NCI-H2196 (cell line): ENCODE measurements around the gene GPRASP2.
"Not testable (repeated sequence)": the region's sequence is repeated elsewhere in the genome, so short reads cannot be mapped to it uniquely, and the experiment has no call there.

Experiments used
- DNase-seq: peaks from one replicate; lab custom pipeline; 2025; ENCODE audit not compliant: unreplicated experiment; lab: John Stamatoyannopoulos, UW

GPRASP2 gene

GRCh38 chrX:102712216-102712966 is at the start of gene GPRASP2:
Gene GPRASP2, plus strand, starts transcription at chrX:102712448. Its CDS starts 2,422 bp downstream, at chrX:102714870.
- DNase-seq, result peak; percentile 3

GRCh38 chrX:102663820-102664219 is 48.4 kb upstream of the GPRASP2 start:
- DNase-seq, result not testable (repeated sequence)

DNA sequence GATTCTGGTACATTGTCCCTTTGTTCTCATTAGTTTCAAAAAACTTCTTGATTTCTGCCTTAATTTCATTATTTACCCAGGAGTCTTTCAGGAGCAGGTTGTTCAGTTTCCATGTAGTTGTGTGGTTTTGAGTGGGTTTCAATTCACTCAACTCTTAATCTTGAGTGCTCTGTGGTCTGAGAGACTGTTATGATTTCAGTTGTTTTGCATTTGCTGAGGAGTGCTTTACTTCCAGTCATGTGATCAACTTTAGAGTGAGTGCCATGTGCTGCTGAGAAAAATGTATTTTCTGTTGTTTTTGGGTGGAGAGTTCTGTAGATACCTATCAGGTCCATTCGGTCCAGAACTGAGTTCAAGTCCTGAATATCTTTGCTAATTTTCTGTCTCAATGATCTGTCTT is 45.2 kb upstream of the GPRASP2 start:
- not testable (repeated sequence) for DNase-seq

DNA sequence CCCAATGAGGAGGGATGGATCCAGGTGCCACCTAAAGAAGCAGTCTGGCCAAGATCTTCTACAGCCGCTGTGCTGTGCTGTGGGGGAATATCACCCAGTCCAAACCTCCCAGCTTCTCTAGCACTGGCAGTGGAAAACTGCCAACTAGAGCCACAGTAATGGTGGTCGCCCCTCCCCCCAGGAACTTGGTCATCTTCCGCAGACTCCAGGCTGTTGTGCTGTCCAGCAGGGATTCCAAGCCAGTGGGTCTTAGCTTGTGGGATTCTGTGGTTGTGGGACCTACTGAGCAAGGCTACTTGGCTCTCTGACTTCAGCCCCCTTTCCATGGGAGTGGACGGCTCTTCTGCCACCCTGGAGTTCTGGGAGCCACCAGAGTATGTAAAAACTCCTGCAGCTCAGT is 42.7 kb upstream of the GPRASP2 start:
- no peak for DNase-seq

GRCh38 chrX:102672856-102673255 is 39.4 kb upstream of the GPRASP2 start:
- no peak for DNase-seq

- DNase-seq, result not testable (repeated sequence)
Observed at GRCh38 chrX:102677479-102677878, 34.8 kb upstream of the GPRASP2 start.

- DNase-seq, result no peak
Observed at GRCh38 chrX:102684772-102685520, 27.3 kb upstream of the GPRASP2 start.

GRCh38 chrX:102694749-102695148 is 17.5 kb upstream of the GPRASP2 start:
- no peak for DNase-seq

DNA sequence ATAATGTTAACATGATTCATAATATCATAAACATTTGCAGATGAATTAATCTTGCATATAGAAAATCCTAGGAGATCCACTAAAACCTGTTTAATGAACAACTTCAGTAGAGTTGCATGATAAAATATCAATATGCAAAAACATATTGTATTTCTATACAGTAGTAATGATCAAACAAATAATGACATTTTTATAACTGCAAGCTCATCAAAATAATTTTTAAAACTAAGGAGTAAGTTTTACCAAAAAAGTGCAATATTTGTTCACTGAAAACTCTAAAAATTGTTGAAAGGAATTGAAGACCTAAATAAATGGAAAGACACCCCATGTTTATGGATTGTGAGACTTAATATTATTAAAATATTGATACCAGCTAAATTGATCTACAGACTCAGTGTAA is 15.9 kb upstream of the GPRASP2 start:
- DNase-seq, result no peak

- no peak for DNase-seq
Observed at GRCh38 chrX:102697494-102697893, 14.8 kb upstream of the GPRASP2 start.

GRCh38 chrX:102708900-102709299 is 3.3 kb upstream of the GPRASP2 start:
- DNase-seq, result no peak

DNA sequence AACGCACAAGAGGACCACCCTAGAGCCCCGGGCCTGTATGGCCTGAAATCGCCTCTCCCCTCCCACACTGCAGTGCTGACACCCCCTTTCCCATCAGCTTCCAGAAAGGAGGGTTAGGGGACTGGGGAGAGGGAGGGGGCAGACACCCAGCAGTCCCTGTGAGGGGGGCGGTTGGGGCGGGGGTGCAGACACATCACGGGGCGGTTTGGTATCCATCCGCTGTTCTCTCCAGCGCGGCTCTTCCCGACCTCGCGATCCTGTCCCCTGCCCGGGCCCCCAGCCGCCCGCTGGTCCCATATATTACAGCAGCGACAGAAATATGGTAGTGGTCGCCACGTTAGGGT is 404 bp upstream of the GPRASP2 start:
- DNase-seq, result no peak

DNA sequence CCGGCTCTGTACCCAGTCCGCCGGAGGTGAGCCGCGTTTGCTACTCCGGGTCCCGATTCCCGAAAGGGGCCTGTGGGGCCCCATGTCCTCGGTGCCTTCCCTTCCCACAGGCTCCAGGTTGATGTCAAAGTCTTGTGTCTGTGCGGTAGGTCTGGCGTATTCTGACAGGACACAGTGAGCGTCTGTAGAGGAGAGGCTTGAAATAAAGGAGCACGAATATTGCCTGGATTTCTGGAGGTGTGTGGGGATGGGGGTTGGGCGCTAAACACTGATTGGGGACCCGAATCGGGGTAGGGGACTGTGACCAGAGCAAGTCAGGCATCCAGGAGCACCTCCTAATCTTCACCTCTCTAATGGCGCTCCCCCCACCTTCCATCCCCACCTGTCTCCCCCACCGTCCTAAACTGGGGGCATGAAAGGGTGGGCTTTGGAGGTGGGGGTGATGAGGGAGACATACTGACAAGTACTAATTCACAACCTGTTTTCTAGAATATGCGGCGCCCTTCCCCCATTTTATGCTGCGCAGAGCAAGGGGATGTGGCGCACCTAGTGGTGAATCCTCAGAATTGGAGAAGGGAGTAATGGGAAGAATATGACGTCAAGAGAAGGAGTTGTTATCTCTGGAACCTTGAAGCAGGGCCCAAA is 855 bp downstream of the GPRASP2 start:
- DNase-seq, result peak; percentile 43

DNA sequence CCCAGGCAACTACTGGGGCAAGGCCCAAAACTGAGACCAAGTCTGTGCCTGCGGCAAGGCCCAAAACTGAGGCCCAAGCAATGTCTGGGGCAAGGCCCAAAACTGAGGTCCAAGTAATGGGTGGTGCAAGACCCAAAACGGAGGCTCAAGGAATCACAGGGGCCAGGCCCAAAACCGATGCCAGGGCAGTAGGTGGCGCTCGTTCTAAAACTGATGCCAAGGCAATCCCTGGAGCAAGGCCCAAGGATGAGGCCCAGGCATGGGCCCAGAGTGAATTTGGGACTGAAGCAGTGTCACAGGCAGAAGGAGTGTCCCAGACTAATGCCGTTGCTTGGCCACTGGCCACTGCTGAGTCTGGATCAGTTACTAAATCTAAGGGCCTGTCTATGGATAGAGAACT is 2.7 kb downstream of the GPRASP2 start:
- no peak for DNase-seq

DNA sequence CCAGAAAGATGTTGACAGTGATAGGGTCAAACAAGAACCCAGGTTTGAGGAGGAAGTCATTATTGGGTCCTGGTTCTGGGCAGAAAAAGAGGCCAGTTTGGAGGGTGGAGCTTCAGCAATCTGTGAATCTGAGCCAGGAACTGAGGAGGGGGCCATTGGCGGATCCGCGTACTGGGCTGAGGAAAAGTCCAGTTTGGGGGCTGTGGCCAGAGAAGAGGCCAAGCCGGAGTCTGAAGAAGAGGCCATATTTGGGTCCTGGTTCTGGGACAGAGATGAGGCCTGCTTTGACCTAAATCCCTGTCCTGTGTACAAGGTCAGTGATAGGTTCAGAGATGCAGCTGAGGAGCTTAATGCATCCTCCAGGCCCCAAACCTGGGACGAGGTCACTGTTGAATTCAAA is 3.7 kb downstream of the GPRASP2 start:
- no peak for DNase-seq

DNA sequence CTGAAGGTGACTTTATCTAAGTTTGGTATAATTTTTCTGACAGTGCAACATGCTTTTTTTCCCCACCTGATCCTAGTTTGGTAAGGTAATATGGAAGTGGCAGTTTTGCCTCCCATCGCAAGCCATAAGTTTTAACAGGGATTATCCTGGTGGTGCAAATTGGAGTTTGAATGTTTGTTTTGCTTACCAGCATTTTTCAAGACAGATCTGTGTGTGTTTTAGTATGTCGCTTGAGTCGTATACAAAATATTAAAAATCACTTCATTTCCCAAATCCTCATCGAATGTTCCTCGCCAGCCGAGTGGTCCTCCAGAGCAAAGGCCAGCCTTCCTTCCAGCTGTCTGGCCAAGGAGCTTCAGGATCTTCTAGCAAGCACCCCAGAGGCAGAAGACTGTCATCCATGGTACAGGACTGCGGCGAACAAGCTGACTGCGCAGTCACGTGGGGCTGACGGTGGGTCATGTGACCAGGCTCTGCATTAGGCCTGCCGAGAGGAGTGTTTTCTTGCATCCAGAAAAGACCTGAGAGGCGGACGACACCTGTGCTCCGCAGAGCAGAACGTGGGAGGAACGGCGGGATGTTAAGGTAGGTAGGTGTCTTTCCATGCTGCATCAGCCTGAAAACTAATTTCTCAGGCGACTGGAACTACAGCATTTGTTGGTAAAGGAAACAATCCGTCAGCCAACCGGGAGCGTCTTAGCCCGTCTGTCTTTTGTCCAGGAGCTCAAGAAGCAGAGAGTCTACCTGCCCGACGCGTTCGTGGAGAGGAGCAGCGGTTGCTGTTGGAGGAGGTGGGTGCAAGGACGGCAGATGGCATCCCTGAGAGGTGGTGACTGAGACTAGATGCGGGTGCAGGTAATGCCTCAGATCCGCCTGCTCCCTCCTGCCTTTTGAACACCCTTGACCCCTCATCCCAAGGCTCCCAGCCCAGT is 8.3 kb downstream of the GPRASP2 start, which contains the start of gene GPRASP3:
GPRASP3 (plus strand) TSS at position 507 of the 932 bp plus-strand sequence. CDS start 28,253 bp downstream, outside the sequence.
- peak; percentile 64 for DNase-seq

DNA sequence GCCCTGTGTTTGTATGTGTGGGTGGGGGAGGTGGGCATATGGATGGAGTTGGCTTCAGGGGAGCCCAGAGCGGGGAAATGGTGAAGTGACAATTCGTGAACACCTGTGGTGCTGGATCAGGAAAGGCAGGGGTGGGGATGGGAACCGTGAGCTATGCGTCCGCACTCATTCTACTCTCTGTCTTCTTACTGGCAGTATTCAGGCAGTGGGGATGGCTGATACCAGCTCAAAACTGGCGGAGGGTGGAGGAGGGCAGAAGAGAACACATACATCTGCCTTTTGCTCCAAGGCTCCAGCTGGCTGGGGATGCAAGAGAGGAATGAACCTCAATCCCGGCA is 8.9 kb downstream of the GPRASP2 start:
- not testable (repeated sequence) for DNase-seq

- no peak for DNase-seq
Observed at GRCh38 chrX:102723456-102723855, 11.2 kb downstream of the GPRASP2 start.

- no peak for DNase-seq
Observed at GRCh38 chrX:102727761-102728160, 15.5 kb downstream of the GPRASP2 start.

GRCh38 chrX:102728646-102729045 is 16.4 kb downstream of the GPRASP2 start:
- no peak for DNase-seq

DNA sequence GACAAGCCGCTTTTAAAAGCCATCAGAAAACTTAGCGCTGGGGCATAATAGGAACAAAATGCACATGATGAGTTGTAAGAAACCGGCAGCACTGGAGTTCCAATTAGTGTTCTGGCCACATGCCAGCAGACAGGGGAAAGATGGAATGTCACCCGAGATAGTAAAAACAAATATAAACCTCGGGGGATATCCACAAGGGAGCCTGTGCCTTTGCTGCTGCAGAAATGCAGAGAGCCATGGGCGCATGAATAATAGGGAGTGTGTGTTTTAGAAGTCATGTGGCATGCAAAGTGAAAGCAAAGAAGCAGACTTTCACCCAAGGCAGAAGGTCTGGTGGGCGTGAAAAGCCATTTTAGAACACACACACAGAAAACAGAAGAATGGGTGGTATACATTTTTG is 27.4 kb downstream of the GPRASP2 start:
- no peak for DNase-seq
